Stimulated activated CD4-positive, alpha-beta T cell treated with anti-CD3 and anti-CD28 coated beads, Interleukin-4, amount 100 ng/mL, for 4 hours (primary cell): ENCODE data around the gene RAD51B.
"Not testable (repeated sequence)": the region's sequence is repeated elsewhere in the genome, so short reads cannot be mapped to it uniquely, and the experiment has no call there.

Experiments used
- DNase-seq, 2 experiments: peaks; one replicate each; pipeline ENCODE4 v3.0.0-alpha.2; 2020

Gene RAD51B

GRCh38 chr14:68219407-68219806, 399.8 kb downstream of the RAD51B start:
- DNase-seq: no peak

- DNase-seq: not testable (repeated sequence)
Observed at GRCh38 chr14:68221046-68221445, 401.5 kb downstream of the RAD51B start.

GRCh38 chr14:68222154-68222553, 402.6 kb downstream of the RAD51B start:
- DNase-seq: no peak

- DNase-seq: no peak
Observed at GRCh38 chr14:68222726-68223125, 403.1 kb downstream of the RAD51B start.

GRCh38 chr14:68223631-68224030, 404.1 kb downstream of the RAD51B start:
- DNase-seq: no peak

GRCh38 chr14:68225321-68225720, 405.7 kb downstream of the RAD51B start:
- DNase-seq: no peak

- DNase-seq: no peak
Observed at GRCh38 chr14:68226523-68226922, 406.9 kb downstream of the RAD51B start.

GRCh38 chr14:68228656-68229055, 409.1 kb downstream of the RAD51B start:
- DNase-seq: no peak

GRCh38 chr14:68229423-68230100, 410.0 kb downstream of the RAD51B start:
- no peak for DNase-seq

GRCh38 chr14:68230202-68230949, 410.8 kb downstream of the RAD51B start:
- DNase-seq: no peak

GRCh38 chr14:68230950-68231717, 411.6 kb downstream of the RAD51B start:
- DNase-seq: no peak

- no peak for DNase-seq
Observed at GRCh38 chr14:68231898-68232297, 412.3 kb downstream of the RAD51B start.

GRCh38 chr14:68232300-68233055, 412.9 kb downstream of the RAD51B start:
- peak in 1 of 2 experiments; percentile 32 for DNase-seq

GRCh38 chr14:68233101-68233784, 413.7 kb downstream of the RAD51B start:
- no peak for DNase-seq

GRCh38 chr14:68234101-68234905, 414.7 kb downstream of the RAD51B start:
- DNase-seq: no peak

- DNase-seq: no peak
Observed at GRCh38 chr14:68235011-68235410, 415.4 kb downstream of the RAD51B start.

GRCh38 chr14:68236582-68237458, 417.2 kb downstream of the RAD51B start:
- DNase-seq: no peak

- no peak for DNase-seq
Observed at GRCh38 chr14:68238551-68238950, 419.0 kb downstream of the RAD51B start.

GRCh38 chr14:68238976-68239375, 419.4 kb downstream of the RAD51B start:
- no peak for DNase-seq
